HL-60/S4 treated with phorbol 12-myristate 13-acetate at 8.2 ng/mL for 4 days and 3 days (cell line): ENCODE measurements around the gene LIMCH1.
"Not testable (repeated sequence)": the region's sequence is repeated elsewhere in the genome, so short reads cannot be mapped to it uniquely, and the experiment has no call there.

Experiments used
- in situ Hi-C: fragments of 300-500 bp; cut with MboI; formaldehyde crosslinking; loops from 2 replicates; pipeline ENCODE4 v1.15.0; 2022; ENCODE audit warnings: low sequenced_read_pairs

The LIMCH1 gene

GRCh38 chr4:41538017-41538733 lies at the start of gene LIMCH1:
Gene LIMCH1, plus strand, starts transcription at chr4:41538157. Its CDS starts 67,839 bp downstream, at chr4:41605996.
- in situ Hi-C loops, result no loop called here

- in situ Hi-C loops, result not testable (repeated sequence)
Observed at GRCh38 chr4:41491081-41491576, 46.8 kb upstream of the LIMCH1 start.

GRCh38 chr4:41496977-41497376 lies 41.0 kb upstream of the LIMCH1 start:
- in situ Hi-C loops, result no loop called here

- in situ Hi-C loops, result no loop called here
Observed at GRCh38 chr4:41498177-41498576, 39.8 kb upstream of the LIMCH1 start.

- in situ Hi-C loops, result no loop called here
Observed at GRCh38 chr4:41504167-41504818, 33.7 kb upstream of the LIMCH1 start.

GRCh38 chr4:41505161-41505661 lies 32.7 kb upstream of the LIMCH1 start:
- in situ Hi-C loops, result no loop called here

GRCh38 chr4:41506130-41506529 lies 31.8 kb upstream of the LIMCH1 start:
- in situ Hi-C loops, result no loop called here

- in situ Hi-C loops, result no loop called here
Observed at GRCh38 chr4:41507291-41507947, 30.5 kb upstream of the LIMCH1 start.

- in situ Hi-C loops, result no loop called here
Observed at GRCh38 chr4:41509451-41509866, 28.5 kb upstream of the LIMCH1 start.

- in situ Hi-C loops, result no loop called here
Observed at GRCh38 chr4:41510179-41510578, 27.8 kb upstream of the LIMCH1 start.

GRCh38 chr4:41512136-41512535 lies 25.8 kb upstream of the LIMCH1 start:
- in situ Hi-C loops, result no loop called here

- in situ Hi-C loops, result no loop called here
Observed at GRCh38 chr4:41512596-41512995, 25.4 kb upstream of the LIMCH1 start.

- in situ Hi-C loops, result no loop called here
Observed at GRCh38 chr4:41514169-41514568, 23.8 kb upstream of the LIMCH1 start.

- in situ Hi-C loops, result no loop called here
Observed at GRCh38 chr4:41514766-41515481, 23.0 kb upstream of the LIMCH1 start.

GRCh38 chr4:41517121-41517520 lies 20.8 kb upstream of the LIMCH1 start:
- in situ Hi-C loops, result no loop called here

GRCh38 chr4:41517747-41518146 lies 20.2 kb upstream of the LIMCH1 start:
- in situ Hi-C loops, result no loop called here

GRCh38 chr4:41524425-41524824 lies 13.5 kb upstream of the LIMCH1 start:
- in situ Hi-C loops, result no loop called here

- in situ Hi-C loops, result no loop called here
Observed at GRCh38 chr4:41525129-41525528, 12.8 kb upstream of the LIMCH1 start.

GRCh38 chr4:41526628-41527027 lies 11.3 kb upstream of the LIMCH1 start:
- in situ Hi-C loops, result no loop called here

GRCh38 chr4:41528512-41529205 lies 9.3 kb upstream of the LIMCH1 start:
- in situ Hi-C loops, result no loop called here
